GM12872 (cell line): Measurements from ENCODE around the gene CAD.

Experiments used
- CTCF ChIP-seq: IDR thresholded peaks from 3 replicates; pipeline ENCODE4 v1.5.1; 2011; ENCODE audit warnings: low read depth, mild to moderate bottlenecking, low read length, moderate library complexity; ENCODE audit not compliant: insufficient read depth

CAD gene

GRCh38 chr2:27179344-27180000, 37.7 kb upstream of the CAD start:
- no peak for TF ChIP-seq CTCF

- no peak for TF ChIP-seq CTCF
Observed at GRCh38 chr2:27182346-27182745, 34.8 kb upstream of the CAD start.

GRCh38 chr2:27184115-27184514, 33.1 kb upstream of the CAD start:
- TF ChIP-seq CTCF = no peak

- no peak for TF ChIP-seq CTCF
Observed at GRCh38 chr2:27185331-27186026, 31.7 kb upstream of the CAD start.

- no peak for TF ChIP-seq CTCF
Observed at GRCh38 chr2:27186613-27187345, 30.4 kb upstream of the CAD start.

- TF ChIP-seq CTCF = no peak
Observed at GRCh38 chr2:27189989-27190388, 27.2 kb upstream of the CAD start.

- TF ChIP-seq CTCF = peak; percentile 68
Observed at GRCh38 chr2:27191070-27191829, 25.9 kb upstream of the CAD start.
